ENCODE data around the gene VIPR2.
"Not testable (repeated sequence)": the region's sequence is repeated elsewhere in the genome, so short reads cannot be mapped to it uniquely, and the experiment has no call there.

Gene VIPR2

DNA sequence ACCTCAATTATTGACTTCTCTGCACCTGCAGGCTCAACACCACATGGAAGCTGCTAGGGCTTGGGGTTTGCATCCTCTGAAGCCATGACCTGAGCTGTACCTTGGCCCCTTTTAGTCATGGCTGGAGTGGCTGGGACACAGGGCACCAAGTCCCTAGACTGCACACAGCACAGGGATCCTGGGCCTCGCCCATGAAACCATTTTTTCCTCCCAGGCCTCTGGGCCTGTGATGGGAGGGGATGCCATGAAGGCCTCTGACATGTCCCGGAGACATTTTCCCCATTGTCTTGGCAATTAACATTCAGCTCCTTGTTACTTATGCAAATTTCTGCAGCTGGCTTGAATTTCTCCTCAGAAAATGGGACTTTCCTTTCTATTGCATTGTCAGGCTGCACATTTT lies 160.7 kb downstream of the VIPR2 start:
- not testable (repeated sequence) for DNase-seq (ENCODE audit: low read depth)

GRCh38 chr7:158982080-158982479 lies 162.6 kb downstream of the VIPR2 start:
- not testable (repeated sequence) for DNase-seq (ENCODE audit: low read depth)

- DNase-seq (ENCODE audit: low read depth) = no peak
These were observed 164.9 kb downstream of the VIPR2 start for GRCh38 chr7:158979635-158980351.

DNA sequence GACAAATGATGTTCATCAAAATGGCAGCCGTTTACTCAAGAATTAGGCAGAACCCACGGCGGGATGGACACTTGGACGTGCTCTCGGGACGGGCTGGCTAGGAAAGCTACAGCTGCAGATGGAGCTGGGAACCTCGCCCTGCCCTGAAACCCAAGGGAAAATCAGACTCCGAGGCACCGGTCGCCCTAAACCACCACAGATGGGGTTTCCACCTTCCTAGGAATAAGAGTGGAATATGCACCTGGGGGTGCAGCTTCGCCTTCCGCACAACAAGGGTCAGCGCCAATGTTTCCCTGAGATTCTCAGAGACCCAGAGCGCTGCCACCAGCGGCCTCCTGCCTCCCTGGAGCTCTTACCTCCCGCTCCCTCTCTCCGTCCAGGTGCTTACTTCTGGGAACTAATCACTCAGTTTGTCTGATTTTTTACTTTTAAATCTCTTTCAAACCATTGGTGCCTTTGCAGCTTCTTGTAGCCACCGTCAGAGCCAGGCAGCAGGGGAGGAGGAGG lies 165.6 kb downstream of the VIPR2 start:
- no peak for DNase-seq (ENCODE audit: low read depth)
